ENCODE results near the gene CYRIA.

The CYRIA gene

GRCh38 chr2:16665748-16666448 is at the start of gene CYRIA:
Gene CYRIA, minus strand, starts transcription at chr2:16665834. Its CDS starts 77,715 bp downstream, at chr2:16588119.
- peak; percentile 76 to 83 for DNase-seq
- no peak for TF ChIP-seq GATA1 (IDR thresholded peaks at IDR 0.05; ENCODE audit: low read depth, low read length)
- TF ChIP-seq POLR2A (IDR thresholded peaks at IDR 0.05; ENCODE audit: low read length) = no peak

- no peak for TF ChIP-seq POLR2A (IDR thresholded peaks at IDR 0.05; ENCODE audit: low read length)
- no peak for TF ChIP-seq GATA1 (IDR thresholded peaks at IDR 0.05; ENCODE audit: low read depth, low read length)
- no peak for DNase-seq
Measured at GRCh38 chr2:16713011-16713423, 47.4 kb upstream of the CYRIA start.

- DNase-seq = no peak
Measured at GRCh38 chr2:16709769-16710168, 44.1 kb upstream of the CYRIA start.

GRCh38 chr2:16708173-16708572 is 42.5 kb upstream of the CYRIA start:
- DNase-seq = no peak
- TF ChIP-seq POLR2A (IDR thresholded peaks at IDR 0.05; ENCODE audit: low read length) (no peak), GATA1 (IDR thresholded peaks at IDR 0.05; ENCODE audit: low read depth, low read length) (no peak)

More at GRCh38 chr2:16709769-16710168, 44.1 kb upstream of the CYRIA start:
- TF ChIP-seq POLR2A (IDR thresholded peaks at IDR 0.05; ENCODE audit: low read length) = no peak
- no peak for TF ChIP-seq GATA1 (IDR thresholded peaks at IDR 0.05; ENCODE audit: low read depth, low read length)

- no peak for DNase-seq
- TF ChIP-seq GATA1 (IDR thresholded peaks at IDR 0.05; ENCODE audit: low read depth, low read length) (no peak), POLR2A (IDR thresholded peaks at IDR 0.05; ENCODE audit: low read length) (no peak)
Measured at GRCh38 chr2:16707014-16707623, 41.5 kb upstream of the CYRIA start.

GRCh38 chr2:16700551-16701259 is 35.1 kb upstream of the CYRIA start:
- TF ChIP-seq POLR2A (IDR thresholded peaks at IDR 0.05; ENCODE audit: low read length) (no peak), GATA1 (IDR thresholded peaks at IDR 0.05; ENCODE audit: low read depth, low read length) (no peak)
- peak in 1 of 2 experiments; percentile 9 for DNase-seq

GRCh38 chr2:16693854-16694253 is 28.2 kb upstream of the CYRIA start:
- TF ChIP-seq POLR2A (IDR thresholded peaks at IDR 0.05; ENCODE audit: low read length) (no peak), GATA1 (IDR thresholded peaks at IDR 0.05; ENCODE audit: low read depth, low read length) (no peak)
- DNase-seq = peak; percentile 20 to 24

GRCh38 chr2:16691261-16691660 is 25.6 kb upstream of the CYRIA start:
- no peak for DNase-seq
- TF ChIP-seq GATA1 (IDR thresholded peaks at IDR 0.05; ENCODE audit: low read depth, low read length) (no peak), POLR2A (IDR thresholded peaks at IDR 0.05; ENCODE audit: low read length) (no peak)

- TF ChIP-seq POLR2A (IDR thresholded peaks at IDR 0.05; ENCODE audit: low read length) (no peak), GATA1 (IDR thresholded peaks at IDR 0.05; ENCODE audit: low read depth, low read length) (no peak)
- DNase-seq = no peak
Measured at GRCh38 chr2:16687955-16688354, 22.3 kb upstream of the CYRIA start.

- DNase-seq = no peak
Measured at GRCh38 chr2:16687222-16687621, 21.6 kb upstream of the CYRIA start.

GRCh38 chr2:16686641-16687040 is 21.0 kb upstream of the CYRIA start:
- DNase-seq = no peak
- TF ChIP-seq GATA1 (IDR thresholded peaks at IDR 0.05; ENCODE audit: low read depth, low read length) (no peak), POLR2A (IDR thresholded peaks at IDR 0.05; ENCODE audit: low read length) (no peak)

More at GRCh38 chr2:16687222-16687621, 21.6 kb upstream of the CYRIA start:
- TF ChIP-seq POLR2A (IDR thresholded peaks at IDR 0.05; ENCODE audit: low read length) (no peak), GATA1 (IDR thresholded peaks at IDR 0.05; ENCODE audit: low read depth, low read length) (no peak)

GRCh38 chr2:16685340-16685715 is 19.7 kb upstream of the CYRIA start:
- no peak for DNase-seq
- no peak for TF ChIP-seq GATA1 (IDR thresholded peaks at IDR 0.05; ENCODE audit: low read depth, low read length)

- no peak for TF ChIP-seq POLR2A (IDR thresholded peaks at IDR 0.05; ENCODE audit: low read length)
- no peak for TF ChIP-seq GATA1 (IDR thresholded peaks at IDR 0.05; ENCODE audit: low read depth, low read length)
- no peak for DNase-seq
Measured at GRCh38 chr2:16684676-16685339, 19.2 kb upstream of the CYRIA start.

- no peak for TF ChIP-seq GATA1 (IDR thresholded peaks at IDR 0.05; ENCODE audit: low read depth, low read length)
- TF ChIP-seq POLR2A (IDR thresholded peaks at IDR 0.05; ENCODE audit: low read length) = no peak
- no peak for DNase-seq
Measured at GRCh38 chr2:16683576-16683975, 17.9 kb upstream of the CYRIA start.

Data from erythroblast (primary cell).